ENCODE results near the gene NVL.
"Not testable (repeated sequence)": the region's sequence is repeated elsewhere in the genome, so short reads cannot be mapped to it uniquely, and the experiment has no call there.

NVL gene

DNA sequence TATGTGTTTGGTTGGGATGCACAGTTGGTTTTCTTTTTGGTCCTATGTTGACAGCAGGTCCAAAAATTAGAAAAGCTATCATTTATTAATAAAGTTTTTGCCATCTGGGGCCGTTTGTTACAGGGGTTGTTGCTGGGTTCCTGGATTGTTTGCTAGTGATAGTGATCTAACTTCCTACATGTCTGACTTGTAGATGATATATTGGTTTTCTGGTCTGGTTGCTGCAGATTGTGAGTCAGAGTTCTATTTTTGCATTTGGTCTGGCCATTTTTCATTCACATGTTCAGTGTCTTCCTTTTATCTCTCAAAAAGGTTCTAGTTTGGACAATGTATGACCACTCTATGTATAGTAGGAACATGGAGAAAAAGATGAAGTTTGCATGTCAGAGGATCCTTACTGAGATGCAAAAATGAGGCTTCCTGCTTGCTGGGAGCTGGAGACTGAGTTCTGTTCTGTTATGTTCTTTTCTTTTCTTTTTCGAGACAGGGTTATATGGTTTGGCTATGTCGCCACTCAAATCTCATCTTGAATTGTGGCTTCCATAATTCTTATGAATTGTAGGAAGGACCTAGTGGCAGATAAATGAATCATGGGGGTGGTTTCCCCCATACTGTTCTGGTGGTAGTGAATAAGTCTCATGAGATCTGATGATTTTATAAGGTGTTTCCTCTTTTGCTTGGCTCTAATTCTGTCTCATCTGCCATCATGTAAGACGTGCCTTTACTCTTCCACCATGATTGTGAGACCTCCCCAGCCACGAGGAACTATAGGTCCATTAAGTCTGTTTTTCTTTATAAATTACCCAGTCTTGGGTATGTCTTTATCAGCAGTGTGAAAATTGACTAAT lies 4.2 kb upstream of the NVL start:
- DNase-seq (ENCODE audit: low read depth): no peak

DNA sequence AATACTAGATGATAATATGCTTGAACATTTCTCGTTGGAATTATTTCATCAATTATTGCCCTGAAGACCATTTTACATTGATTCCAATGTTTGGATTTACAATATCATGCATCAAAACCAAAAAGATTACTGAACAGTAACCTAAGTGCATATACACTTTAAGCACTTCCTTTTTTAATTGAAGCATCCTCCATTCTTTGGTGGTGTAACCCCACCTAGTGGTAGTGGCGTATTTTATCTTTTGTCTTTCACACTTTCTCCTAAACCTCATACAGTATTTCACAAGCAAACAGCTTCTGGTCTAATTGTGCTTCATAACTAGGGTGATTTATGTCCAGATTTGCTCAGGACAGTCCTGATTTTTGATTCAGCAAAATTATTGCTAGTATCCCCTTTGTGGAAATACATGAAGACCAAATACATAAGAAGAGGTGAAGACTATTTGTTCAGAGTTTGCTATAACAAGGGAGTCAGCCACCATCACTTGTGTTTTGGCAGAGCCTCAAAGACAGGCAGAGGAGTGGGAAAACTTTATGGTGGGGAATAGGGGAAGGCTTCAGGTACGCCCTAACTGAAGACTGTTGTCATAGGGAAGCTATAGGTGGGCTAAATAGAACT lies 3.4 kb upstream of the NVL start:
- DNase-seq (ENCODE audit: low read depth): no peak

DNA sequence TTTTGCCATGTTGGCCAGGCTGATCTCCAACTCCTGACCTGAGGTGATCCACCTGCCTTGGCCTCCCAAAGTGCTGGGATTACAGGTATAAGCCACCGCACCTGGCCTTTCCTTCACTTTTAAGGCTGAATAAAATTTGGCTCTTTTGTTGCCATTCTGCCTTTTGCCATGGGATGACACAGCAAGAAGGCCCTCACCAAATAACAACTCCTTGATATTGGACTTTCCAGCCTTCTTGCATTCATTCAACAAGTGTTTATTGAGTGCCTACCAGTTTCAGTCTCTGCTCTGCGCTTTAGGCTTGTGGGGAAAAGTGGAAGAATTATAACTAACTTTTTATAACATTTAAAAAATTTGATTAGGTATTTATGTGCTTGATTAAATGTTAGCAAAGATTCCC lies 1.9 kb upstream of the NVL start:
- no peak for DNase-seq (ENCODE audit: low read depth)

DNA sequence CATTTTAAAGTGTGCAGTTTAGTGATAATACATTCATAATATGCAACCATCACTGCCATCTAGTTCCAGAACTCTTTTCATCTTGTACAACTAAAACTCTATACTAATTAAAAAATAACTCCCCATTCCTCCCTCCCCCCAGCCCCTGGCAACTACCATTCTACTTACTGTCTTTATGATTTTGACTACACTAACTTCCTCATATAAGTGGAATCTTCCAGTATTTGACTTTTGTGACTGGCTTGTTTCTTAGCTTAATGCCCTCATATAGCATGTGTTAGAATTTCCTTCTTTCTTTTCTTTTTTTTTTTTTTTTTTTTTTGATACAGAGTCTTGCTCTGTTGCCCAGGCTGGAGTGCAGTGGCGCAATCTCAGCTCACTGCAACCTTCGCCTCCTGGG lies 1.4 kb upstream of the NVL start:
- no peak for DNase-seq (ENCODE audit: low read depth)

DNA sequence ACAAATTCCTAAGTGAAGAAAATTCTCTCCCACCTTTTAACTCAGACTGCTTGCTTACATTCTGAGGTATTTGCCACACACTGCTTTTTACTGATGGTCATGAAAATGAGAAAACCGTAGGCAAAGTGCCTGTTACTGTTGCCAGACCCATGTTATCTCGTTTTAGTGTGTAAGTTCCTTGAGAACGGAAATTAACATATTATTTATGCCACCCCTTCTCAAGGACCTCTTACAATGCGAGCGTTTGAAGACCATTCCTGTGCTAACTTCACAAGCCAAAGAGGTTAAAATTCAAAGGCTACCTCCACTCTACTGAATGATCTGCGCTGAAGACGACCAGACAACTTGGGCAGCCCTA lies 509 bp downstream of the NVL start:
- no peak for DNase-seq (ENCODE audit: low read depth)

DNA sequence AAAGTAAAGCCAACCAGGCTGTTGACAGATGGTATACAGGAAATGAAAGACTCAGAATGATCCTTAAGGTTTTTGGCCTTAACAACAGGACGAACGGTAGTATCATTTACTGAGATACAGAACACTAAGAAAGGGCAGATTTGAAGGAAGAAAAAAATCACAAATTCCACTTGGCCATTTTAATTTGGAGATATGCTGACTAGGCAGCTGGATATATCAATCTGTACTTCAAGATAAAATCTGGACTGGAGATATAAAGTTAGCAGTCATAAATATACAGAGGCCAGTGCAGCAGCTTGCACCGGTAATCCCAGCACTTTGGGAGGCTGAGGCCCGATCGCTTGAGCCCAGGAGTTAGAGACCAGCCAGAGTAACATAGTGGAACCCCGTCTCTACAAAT lies 1.3 kb downstream of the NVL start:
- DNase-seq (ENCODE audit: low read depth): no peak

DNA sequence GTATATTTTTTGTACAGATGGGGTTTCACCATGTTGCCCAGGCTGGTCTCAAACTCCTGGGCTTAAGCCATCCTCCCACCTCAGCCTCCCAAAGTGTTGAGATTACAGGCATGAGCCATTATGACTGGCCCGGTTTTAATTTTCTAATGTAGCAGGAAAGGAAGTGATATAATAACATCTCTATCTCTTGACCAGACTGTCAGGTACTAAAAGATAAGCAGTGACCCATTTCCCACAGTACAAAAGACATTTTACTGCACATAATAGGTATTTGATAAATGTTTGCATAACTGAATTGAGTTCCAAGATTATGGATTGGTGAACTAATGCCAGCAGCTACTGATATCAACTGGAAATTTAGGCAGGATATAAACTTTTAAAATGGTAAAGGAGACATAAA lies 4.0 kb downstream of the NVL start:
- DNase-seq (ENCODE audit: low read depth): no peak

DNA sequence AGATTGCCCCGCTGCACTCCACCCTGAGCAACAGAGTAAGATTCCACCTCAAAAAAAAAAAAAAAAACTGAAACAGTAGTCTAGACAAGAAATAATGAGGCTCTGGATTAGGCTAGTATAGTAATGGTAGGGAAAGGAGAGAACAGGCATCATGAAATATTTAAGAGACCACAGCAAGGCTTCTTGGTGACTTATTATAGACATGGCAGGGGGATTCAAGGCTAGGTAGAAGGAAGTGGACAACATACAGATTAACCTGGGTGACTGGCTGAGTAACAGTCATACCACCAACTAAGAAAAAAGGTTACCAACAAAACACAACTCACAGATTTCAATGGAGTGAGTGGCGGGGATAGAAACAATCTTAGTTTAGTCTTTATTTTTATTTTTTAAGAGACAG lies 8.3 kb downstream of the NVL start:
- no peak for DNase-seq (ENCODE audit: low read depth)

DNA sequence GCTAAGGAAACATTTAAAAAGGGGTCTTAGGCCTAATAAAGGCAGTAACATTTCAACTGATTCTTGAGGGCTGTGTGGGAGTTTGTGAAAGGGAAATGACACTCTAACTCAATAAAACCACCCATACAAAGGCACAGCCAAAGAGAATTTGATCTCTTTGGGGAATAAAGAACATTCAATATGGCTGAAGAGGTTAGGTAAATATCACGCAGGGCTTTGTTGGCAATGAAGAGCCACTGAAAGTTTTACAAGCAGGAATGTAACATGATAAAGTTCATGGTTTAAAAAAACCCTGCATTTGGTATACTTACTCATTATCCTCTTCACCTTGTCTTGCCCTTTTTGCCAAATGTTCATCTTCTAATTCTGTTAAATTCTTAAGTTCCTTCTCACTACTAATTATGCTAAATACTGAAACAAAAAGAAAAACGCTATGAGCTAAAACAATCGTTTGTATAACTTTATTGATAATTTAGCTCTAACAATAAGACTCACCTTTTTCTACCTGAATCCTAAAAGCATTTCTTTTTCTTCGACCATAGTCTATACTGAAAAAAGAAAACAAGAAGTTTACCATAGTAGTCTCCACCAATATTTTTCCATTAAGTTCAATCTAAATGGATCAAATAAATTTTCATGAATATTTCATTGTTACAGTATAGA lies 12.5 kb downstream of the NVL start:
- no peak for DNase-seq (ENCODE audit: low read depth)

DNA sequence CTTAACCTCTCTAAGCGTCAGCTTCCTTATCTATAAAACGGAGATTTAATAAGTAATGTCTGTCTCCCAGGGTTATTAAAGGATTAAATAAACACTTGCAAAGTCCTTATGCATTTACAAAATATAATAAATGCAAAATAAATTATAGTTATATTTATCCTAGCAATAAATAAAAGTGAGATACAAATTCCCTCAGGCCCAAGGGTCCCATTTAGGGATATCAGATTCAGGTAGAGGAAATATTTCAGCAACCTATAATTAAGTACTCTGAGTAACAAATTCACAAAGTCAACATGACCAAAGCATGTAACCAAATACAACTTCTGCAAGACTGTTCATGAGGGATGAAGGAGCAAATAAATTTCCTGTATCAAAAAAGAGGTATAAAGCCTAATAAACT lies 17.9 kb downstream of the NVL start:
- DNase-seq (ENCODE audit: low read depth): no peak

DNA sequence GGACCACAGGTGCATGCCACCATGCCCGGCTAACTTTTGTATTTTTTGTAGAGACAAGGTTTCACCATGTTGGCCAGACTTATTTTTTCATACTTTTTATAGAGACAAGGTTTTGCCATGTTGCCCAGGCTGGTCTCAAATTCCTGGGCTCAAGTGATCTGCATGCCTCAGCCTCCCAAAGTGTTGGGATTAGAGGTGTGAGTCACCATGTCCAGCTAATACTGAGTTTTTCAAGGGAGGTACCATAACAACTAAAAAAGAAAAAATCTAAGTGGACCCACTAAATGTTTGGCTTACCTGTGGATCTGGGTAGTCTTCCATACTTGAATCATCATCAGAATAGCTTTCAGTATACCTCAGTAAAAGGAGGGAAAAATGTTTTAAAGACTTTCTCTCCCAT lies 18.5 kb downstream of the NVL start:
- not testable (repeated sequence) for DNase-seq (ENCODE audit: low read depth)

DNA sequence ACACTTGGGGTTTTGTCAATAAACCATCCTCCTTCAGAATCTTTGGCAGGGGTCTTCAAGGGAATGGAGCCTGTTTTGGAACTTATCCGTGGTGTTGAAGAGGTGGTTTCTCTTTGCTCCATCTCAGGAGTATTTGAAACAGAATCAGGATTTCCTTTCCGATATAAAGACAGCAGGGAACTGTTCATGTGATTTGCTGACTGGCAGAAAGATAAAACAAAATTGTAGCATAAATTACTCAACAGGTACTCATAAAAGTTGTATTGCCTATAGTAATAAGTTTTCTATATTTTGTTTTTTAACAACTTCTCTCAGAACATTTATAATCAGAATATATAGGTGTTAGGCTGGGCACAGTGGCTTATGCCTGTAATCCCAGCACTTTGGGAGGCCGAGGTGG lies 21.9 kb downstream of the NVL start:
- no peak for DNase-seq (ENCODE audit: low read depth)

DNA sequence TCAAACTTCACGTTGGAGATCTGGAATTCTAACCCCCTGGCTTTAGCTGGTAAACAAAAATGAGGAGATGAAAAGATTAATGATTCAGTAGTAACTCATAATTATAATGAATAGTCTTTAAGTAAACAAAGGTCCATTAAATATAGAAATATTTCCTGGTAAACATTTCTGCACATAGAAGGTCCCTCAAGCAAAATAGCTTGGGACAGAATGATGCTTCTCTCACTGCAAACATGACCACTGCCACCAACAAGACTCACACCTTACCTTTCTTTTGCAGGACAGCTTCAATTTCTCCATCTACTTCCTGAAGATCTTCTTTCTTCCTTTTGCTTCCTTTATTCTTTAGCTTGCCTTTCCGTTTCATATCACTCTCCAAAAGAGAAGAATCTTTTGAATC lies 25.2 kb downstream of the NVL start:
- DNase-seq (ENCODE audit: low read depth): no peak

DNA sequence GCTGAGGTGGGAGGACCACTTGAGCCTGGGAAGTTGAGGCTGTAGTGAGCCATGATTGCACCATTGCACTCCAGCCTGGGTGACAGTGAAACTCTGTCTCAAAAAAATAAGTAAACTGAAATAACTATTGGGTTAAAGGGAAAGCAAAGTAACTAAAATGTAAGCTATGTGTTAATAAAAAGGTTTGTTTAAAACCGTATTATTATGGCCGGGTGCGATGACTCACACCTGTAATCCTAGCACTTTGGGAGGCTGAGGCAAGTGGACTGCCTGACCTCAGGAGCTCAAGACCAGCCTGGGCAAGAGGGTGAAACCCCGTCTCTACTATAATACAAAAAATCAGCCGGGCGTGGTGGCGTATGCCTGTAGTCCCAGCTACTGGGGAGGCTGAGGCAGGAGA lies 27.0 kb downstream of the NVL start:
- no peak for DNase-seq (ENCODE audit: low read depth)

DNA sequence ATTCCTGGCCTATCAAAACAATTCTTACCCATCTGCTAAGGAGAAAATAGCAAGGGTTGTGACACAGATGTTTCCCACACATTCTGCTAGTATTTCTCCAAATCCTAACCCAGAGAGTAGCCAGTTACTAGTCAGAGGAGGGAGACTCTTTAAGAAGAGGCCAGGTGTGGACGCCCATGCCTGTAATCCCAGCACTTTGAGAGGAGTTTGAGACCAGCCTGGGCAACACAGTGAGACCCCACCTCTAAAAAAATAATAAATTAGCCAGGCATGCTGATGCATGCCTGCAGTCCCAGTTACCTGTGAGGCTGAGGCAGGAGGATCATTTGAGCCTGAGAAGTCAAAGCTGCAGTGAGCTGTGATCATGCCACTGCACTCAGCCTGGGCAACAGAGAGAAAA lies 28.6 kb downstream of the NVL start:
- no peak for DNase-seq (ENCODE audit: low read depth)

DNA sequence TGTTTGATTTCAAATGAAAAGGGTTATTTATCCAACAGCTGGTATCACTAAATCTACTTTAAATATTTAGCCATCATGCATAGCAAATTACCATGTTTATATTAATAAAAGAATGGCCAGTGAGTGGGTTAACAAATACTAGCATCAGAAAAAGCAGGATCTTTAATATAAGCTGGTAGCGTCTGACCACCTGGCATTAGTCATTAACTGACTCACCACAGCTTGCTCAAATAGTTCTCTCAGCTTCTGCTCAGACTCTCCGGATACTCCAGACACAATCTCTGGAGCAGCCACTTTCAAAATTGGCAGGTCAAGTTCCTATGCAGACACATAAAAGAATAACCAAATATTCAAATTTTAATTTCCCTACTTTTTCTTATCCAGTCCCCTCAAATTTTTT lies 29.6 kb downstream of the NVL start:
- DNase-seq (ENCODE audit: low read depth): no peak

DNA sequence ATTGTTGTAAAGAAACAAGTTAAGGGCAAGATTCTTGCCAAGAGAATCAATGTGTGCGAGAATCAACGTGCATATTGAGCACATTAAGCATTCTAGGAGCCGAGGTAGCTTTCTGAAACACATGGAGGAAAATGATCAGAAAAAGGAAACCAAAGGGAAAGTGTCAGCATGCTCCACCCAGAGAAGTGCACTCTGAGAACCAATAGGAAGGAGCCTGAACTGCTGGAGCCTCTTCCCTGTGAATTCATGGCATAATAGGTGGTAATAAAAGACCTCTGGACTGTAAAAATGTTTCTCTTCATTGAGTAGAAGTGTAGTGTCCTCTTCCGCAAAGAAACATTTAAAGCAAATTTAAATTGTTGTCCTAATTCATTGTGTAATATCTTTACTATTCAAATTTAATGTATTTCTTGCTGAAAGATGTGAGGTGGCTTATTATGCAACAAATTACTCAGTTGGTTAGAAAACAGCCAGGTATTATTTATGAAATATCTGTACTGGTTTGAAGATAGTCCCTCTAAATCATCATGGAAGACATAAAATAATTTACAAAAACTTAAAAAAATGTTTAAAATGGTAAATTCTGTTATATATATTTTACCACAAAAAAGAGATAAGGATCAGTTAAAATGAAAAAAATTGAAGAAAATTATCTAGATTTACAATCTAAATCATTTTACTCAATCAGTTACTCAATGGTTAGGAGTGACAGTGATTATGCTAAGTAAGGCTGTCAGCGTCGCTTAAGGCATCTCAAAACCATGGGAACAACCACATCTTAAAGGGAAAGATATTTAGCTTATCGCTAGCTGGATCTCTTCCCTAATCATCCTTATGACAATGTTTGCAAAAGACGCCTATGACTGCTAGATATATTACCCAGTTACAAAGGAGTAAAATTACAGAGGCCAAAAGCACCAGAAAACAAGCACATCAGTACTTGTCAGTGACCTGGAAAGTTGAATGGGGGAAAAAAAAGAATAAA lies 31.3 kb downstream of the NVL start:
- DNase-seq (ENCODE audit: low read depth): no peak

DNA sequence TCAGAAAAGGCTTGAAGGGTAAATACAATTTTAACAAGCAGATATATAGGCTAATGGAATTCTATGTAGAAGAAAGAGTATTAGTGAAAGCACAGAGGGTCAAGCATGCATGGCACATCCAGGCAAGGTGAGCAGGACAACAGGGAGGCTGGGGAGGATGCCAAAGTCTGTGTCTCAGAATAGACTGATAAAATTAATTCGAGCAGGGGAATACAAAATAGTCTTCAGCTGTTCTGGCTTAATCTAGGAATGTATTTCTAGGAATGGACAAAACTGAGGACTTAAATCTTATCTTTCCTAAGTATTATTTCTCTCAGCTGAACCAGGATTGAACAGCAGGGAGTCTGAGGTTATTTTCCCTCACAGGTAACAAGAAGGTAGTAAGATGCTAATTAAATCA lies 35.2 kb downstream of the NVL start:
- DNase-seq (ENCODE audit: low read depth): no peak

DNA sequence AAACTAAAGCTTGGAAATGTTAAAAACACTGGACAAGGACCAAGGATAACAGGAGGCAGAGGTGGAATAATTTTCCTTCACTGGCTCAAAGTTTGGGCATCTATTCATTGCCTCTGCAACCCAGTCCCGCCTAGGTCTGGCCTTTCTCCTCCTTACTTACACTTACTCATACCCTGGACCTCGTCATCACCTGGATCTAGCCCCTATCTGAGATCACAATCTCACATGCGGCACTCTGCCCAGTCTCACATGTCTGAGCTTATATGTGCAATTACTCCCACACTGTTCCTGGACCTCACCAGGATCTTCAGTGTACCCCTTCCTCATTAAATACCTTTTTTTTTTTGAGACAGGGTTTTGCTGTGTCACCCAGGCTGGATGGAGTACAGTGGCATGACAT lies 37.6 kb downstream of the NVL start:
- DNase-seq (ENCODE audit: low read depth): no peak

DNA sequence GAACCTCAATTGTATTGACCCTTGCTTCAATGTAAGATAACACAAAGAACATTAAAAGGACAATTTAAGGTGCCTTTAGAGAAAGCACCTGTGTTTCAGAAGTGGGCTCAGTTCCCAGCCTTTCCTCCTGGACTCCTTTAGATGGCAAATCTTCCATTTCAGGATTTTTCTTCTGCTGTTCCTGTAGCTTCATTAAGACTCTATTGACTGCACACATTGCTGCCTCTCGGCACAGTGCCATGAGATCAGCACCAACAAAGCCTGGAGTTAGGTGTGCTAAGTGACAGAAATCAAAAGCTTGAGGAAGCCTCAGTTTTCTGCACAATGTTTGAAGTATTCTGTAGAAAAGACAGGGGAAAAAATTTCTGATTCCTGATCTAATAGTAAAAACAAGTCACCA lies 40.6 kb downstream of the NVL start:
- no peak for DNase-seq (ENCODE audit: low read depth)

DNA sequence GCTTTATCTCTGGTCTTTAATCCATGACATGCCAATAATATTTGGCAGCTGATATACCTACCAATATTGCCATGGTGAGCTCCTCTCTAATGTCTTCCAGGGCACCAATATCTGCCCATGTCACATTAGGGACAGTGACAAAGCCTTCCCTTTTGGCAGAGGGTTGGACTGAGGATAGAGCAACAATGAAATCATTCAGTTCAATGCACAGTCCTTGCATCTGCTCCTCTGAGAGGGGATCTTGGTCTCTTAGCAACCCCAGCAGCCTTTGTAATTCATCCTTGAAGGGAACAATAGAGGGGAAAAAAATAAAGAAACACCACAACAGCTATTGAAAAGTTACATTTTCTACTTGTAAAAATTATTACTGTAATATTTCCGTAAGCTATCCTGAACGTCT lies 42.3 kb downstream of the NVL start:
- DNase-seq (ENCODE audit: low read depth): no peak

DNA sequence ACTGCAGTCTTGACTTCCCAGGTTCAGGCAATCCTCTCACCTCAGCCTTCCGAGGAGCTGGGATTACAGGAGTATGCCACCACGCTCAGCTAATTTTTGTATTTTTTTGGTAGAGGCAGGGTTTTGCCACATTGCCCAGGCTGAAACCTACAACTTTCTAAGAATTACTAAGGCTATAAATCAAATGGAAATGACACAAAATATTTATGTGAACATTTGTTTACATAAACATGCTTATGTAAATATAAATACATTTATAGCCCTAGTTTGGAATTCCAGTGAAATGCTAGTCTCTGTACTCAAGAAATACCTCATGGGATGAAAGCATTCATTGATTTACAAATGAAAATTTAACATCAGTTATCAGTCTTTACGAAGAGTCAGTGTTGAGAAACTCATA lies 47.8 kb downstream of the NVL start:
- no peak for DNase-seq (ENCODE audit: low read depth)
